GM21576 (cell line): Measurements from ENCODE around the gene PPL.

Source experiments
- ATAC-seq: cut with Tn5 transposase; IDR thresholded peaks from one replicate; pipeline ENCODE4 v1.9.1; 2021; ENCODE audit warnings: mild to moderate bottlenecking, moderate library complexity; ENCODE audit not compliant: unreplicated experiment

PPL gene

DNA sequence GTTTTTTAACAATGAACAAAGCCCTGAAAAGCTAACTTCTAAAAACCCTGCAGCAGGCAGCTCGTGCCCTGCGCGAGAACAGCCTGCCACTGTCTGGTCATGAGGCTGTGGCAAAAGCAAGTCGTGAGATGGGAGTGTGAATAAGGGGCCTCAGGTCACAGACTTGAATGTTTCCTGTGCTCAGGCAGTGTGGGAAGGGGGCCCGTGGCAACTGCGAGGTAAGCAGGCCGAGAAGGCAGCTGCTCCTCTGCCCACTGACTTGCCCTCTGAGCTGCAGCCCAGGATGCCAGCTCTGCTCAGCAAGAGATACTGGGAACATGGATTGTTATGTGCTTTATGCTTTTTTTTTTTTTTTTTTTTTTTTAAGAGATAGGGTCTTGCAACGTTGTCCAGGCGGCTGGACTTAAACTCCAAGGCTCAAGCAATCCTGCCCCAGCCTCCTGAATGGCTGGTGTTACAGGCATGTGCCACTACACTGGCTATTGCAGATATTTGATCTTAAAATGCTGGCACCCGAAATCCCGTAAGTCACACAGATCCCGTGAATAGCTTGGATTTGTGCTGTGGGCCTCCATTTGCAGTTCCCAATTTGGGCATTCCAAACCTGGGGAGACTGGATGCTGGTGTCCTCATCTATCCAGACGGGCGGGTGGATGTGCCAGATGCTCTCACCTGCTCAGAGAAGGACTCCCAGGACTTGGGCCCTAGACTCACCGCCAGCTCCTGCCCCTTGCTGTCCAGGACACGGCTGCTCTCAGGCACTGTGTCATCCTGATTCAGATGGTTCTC is 45.7 kb downstream of the PPL start:
- ATAC-seq: no peak

GRCh38 chr16:4890686-4891085 is 46.3 kb downstream of the PPL start:
- no peak for ATAC-seq

DNA sequence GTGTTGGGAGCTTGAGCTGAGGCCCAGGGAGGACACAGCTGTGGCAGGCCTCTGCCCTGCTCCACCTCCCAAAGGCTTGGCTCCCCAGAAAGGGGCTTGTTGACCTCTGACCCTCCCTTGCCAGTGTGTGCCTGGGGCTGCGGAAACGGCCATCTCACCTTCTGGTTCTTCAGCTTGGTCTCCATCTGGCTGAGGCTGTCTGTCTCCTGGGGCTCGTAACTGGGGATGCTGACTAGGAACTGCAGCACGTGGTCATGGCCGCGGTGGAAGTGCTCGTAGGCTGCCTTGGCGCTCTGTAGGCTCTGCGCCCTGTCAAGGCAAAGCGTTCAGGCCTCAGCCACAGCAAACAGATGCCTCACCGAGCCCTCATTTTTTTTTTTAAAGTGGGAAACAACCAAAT is 46.9 kb downstream of the PPL start:
- ATAC-seq: no peak

DNA sequence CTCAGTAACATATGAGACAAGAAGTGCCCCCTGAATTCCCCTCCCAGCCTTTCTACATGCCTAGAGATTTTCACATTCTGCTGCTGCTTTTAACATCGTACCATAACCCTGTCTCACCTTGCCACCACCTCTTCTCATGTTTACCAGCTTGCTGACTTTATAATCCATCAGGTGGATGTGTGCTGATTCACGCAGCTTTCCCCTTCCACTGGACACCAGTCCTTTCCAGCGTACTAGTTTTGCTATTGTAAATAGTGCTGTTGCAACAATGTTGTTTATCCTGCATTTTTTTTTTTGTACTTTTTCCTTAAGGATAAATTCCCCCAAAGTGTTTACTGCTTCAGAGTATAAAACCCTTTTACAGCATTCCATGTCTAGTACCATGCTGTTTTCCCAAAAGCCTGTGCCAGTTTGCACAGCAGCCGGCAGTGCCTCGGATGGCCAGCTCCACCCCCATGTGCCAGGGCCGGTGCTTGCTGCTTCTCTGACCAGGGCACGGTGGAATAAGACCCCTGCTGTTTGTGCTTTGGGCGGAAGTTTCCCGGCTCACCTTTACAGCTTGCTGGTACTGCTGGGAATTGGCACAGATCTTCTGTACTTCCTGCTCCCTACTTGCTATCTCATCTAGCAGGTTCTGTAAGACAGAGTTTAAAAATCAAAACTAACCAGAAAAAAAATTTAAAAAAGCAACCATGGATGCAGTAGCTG is 48.4 kb downstream of the PPL start:
- no peak for ATAC-seq

DNA sequence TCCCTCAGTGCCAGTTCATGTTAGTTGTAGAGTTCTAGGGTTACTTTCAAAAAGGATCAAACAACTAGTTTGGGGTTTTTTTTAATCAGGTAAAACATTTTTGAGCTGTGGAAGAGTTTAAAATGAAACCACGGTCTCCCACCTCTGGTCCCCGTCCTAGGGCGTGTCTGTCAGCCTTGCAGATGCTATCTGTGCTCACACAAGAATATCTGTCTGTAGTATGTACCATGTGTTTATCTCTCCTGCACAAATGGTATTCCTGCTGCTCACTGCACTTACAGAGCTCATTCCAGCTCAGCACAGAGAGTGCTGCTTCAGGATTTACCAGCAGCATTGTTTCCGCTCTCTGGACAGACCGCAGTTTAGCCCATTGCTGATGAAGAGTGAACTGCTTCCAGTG is 50.8 kb downstream of the PPL start:
- no peak for ATAC-seq

DNA sequence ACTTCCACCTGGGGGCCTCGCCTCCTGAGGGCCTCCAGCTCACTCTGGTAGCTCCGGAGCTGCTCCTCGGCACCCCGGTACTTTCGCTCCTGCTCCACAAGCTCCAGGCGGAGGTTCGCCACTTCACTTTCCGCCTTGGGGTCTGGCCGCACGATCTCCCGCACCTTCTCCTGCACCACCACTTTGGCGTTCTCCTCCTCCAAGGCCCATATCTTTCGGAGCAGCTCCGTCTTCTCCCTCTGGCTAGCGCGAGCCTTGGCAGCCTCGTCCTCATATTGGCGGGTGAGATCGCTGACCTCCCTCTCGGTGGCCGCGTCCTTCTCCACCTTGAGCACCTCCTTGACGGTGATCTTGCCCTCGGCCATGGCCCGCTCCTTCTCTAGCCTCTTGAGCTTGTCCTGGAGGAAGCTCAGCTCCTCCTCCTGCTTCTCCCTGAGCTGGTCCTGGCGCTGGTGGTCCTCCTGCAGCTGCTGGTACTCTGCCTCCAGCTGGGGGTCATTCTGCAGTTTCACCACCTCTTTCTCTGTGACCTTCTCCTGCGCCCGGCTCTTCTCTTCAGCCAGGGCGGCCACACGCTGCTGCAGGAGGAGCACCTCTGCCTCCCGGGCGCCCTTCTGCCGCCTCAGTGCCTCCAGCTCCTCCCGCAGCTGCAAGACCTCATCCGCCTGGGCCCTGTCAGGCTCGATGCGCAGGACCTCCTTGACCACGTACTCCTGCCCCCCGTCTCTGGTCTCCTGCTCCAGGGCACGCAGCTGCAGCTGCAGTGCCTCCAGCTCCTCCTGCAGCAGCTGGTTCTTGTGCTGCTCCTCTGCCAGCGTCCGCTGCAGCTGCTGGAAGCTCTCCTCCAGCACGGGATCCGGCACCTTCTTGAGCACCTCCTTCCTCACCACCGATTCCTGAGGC is 51.7 kb downstream of the PPL start:
- ATAC-seq: no peak

DNA sequence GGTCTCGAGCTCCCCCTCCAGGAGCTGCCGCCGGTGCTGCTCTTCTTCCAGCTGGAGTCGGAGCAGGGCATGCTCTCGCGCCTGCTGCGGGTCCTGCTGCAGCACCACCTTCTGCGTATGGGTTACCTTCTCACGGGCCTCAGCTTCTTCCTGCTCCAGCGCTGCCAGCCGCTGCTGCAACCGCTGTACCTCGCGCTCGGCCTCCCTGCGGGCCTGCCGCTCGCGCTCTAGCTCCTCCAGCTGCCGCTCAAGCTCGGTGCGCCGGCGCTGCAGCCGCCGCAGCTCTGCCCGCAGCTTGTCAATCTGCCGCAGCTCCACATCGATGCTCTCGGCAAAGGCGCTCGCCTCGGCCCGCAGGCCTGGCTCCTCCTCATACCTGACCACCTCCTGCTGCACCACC is 52.7 kb downstream of the PPL start:
- no peak for ATAC-seq

- ATAC-seq: no peak
Observed at GRCh38 chr16:4883501-4883900, 53.4 kb downstream of the PPL start.

GRCh38 chr16:4882633-4883285 is 54.2 kb downstream of the PPL start:
- no peak for ATAC-seq

GRCh38 chr16:4882000-4882632 is 54.8 kb downstream of the PPL start:
- ATAC-seq: no peak

DNA sequence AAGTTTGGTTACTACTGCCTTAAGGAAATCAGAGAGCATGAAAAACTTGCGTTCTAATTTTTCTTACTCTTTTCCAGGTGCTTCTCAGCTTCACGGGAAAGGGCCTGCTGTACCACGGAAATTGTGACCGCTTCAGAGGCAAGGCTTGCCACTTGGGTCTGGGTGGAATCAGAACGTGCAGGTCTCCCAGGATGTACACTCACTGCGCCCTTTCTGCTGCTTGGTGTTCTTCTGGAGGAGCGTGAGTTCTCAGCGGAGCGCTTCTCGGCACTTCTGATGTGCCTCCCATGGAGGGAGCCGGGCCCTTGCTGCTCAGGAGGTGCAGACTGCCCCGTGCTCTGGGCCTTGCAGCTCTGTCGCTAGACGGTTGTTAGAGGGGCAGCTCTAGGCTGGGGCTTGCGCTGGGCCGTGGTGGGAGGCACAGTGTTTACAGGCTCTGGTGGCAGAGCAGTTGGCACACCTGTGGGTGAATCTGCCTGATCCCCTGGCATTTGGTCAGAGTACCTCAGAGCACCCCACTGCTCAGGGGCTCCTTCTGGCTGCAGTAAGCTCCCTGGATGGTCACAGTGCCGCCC is 56.9 kb downstream of the PPL start:
- no peak for ATAC-seq

DNA sequence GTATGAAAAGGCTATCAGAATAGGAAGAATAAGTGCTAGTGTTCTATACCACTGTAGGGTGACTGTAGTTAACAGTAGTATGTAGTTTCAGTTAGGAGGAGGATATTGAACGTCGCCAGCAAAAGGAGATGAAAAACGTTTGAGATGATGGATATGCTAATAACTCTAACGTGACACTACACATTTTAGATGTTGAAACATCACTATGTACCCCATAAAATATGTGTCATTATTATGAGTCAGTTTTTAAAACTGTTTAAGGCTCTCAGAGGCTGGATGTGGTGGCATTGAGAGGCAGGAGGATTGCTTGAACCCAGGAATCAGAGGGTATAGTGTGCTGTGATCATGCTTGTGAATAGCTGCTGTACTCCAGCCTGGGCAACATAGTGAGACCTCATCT is 57.9 kb downstream of the PPL start:
- ATAC-seq: no peak

DNA sequence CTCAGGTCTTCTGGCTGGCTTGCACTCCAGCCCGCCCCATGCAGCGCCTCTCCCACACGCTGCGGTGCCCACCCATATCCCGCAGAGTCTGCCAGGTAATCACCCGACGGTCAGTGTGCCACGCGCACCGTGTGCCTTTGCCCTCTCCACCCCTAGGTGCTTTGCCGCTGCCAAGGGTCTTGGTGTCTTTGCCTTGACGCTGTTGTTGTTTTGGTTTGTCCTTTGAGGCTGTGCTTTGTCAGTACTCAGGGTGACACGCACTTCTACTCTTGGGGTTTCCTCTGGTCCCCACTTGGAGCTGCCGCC is 59.6 kb downstream of the PPL start:
- ATAC-seq: no peak

- no peak for ATAC-seq
Observed at GRCh38 chr16:4876646-4877379, 60.1 kb downstream of the PPL start.

- ATAC-seq: no peak
Observed at GRCh38 chr16:4874666-4875065, 62.3 kb downstream of the PPL start.

- no peak for ATAC-seq
Observed at GRCh38 chr16:4873091-4873490, 63.9 kb downstream of the PPL start.

GRCh38 chr16:4871071-4871470 is 65.9 kb downstream of the PPL start:
- no peak for ATAC-seq

GRCh38 chr16:4870138-4870671 is 66.7 kb downstream of the PPL start:
- ATAC-seq: no peak

DNA sequence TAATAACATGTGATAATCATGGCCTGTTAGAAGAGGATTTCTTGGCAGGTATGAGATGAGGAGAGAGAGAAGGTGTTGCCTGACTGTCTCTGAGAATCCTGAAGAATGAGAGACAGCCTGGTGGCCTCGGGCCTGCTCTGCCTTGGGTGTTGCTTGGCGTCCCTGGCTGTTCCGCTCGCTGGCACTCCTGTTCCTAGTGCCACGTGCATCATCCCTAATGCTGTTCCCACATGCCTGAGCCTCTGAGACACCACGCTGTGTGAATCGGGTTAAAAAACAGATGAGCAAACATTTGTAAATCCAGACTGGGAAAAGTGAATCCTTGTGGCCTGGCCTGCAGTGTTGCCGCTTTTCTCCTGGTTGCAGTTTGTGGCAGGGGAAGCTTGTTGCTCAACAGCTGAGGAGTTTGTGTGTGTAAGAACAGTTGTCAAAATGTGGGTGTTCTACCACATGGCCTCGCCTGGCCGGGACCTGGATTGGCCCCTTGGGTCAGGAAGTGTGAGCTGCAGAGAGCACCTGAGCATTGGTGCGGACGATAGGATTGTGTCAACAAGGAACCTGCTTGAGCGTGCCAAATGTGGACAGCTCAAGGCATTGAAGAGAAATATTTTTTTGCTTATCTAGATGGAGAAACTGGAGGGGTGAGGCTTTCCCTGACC is 67.7 kb downstream of the PPL start:
- no peak for ATAC-seq
